ENCODE results near the gene C1QL2.

The C1QL2 gene

DNA sequence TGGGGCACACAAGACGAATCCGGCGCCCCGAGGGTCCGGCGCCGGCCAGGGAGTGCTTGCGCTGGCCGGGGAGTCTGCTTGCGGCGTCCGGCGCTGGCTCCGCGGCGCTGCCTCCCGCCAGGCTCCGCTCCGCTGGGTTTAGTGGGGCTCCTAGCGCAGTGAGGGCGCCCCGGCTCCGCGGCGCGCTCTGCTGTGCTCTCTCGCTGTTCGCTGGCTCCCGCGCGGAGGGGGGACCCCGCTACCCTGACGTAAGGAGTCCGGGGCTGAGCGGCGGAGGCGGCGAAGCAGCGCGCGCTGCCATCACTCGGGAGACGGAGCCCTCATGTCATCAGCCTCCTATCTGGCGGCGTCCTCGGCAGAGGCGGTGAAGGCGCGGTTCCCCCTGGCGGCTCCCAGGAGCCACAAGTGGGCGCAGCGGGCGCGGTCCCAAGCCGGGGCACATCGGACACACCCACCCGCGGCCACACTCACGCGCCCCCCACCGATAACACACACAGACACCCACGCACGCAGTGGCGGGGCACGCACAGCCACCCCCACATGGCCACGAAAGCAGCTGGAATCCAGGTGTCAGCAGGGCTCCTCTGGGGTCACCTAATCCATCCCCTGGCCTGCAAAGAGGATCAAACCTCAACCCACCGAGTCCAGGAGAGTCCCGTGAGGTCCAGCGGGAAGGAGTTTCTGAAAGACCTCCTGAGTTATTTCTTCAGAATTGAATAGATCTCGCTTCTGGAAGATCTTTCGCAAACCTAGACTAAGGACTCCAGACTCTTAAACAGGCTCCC, at the start of gene C1QL2:
TSS of gene C1QL2 (minus strand) at position 189 of the 785 bp plus-strand sequence. CDS start 482 bp downstream, outside the sequence.
- no peak for FAIRE-seq
- no peak for DNase-seq (ENCODE audit: insufficient read length, low spot score)

DNA sequence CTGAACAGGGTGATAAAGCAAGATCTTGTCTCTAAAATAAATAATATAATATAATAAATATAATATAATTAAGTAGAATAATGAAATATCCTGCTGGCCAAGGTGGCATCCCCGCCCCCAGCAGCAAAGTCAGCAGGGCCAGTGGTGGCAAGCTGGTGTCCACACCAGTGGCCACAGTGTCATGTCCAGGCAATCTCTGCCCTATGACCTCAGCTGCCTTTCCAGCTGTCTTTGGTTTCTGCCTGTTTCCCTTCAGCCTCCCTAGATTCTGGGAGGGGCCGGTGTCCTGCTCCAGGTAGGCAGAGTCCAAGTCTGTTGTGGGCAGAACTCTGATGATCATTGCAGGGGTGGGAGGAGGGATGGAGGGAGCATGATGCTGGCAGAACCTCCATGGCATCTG, 48.9 kb upstream of the C1QL2 start:
- no peak for DNase-seq (ENCODE audit: insufficient read length, low spot score)
- FAIRE-seq, result no peak

DNA sequence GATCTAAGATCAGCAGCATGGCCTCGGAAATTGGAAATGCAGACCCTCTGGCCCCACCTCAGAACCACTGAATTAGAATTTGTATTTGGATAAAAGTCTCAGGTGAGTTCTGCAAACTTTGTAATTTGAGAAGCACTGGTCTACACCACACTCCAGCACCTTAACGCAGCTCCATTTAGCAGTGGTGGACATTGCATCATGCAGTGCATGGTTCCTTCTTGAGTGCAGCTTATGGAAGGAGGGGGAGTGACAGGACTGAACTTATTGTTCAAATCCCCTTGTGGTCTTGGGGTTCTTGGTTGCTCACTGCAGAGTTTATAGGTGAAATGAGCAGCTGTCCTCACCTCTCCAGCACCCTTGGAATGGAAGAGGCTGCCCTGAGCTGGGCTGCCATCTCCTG, 47.6 kb upstream of the C1QL2 start:
- DNase-seq (ENCODE audit: insufficient read length, low spot score) (no peak), FAIRE-seq (no peak)

DNA sequence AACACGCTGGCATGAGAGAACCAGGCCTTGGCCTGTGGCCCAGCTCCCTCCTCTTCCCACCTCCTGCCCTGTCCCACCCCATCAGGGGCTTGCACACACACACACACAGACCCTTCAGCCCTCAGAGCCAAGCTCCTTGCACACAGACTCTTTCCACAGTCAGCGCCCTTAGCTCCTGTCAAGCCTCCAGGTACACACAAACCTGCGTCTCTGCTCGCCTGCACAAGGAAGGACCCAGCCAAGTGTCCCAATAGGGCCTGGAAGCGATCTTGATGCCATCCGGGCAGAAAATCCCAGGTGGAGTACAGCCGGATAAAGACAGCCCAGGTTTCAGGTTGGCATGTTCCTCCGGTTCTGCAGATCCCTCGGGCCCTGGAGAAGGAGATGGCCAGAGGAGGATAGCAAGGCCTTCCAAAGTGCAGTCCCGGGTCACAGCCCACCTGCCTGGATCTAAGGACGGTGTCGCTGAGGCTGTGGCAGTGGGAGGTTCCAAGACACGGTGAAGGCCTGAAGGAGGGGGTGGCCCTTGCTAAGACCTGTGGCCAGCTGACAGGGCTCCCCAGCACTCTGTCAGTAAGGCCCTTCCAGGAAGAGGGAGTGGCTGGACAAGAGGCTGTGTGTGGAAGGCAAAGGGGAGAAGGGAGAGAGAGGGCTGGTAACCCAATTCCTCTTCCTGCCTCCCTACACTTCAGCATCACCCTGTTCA, 46.6 kb upstream of the C1QL2 start:
- FAIRE-seq, result no peak
- DNase-seq (ENCODE audit: insufficient read length, low spot score), result no peak

DNA sequence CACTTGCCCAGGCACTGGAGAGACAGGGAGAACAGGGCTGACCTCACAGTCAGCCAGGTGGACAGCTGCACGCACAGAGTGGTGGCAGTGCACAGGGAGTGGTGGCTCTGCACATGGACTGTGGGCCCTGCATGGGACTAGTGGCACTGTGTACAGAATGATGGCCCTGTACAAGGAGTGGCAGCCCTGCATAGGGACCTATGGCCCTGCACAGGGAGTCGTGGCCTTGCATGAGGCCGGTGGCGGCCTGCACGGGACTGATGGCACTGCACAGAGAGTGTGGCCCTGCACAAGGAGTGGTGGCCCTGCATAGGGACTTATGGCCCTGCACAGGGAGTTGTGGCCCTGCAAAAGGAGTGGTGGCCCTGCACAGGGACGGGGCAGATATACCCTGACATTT, 46.0 kb upstream of the C1QL2 start:
- FAIRE-seq (no peak), DNase-seq (ENCODE audit: insufficient read length, low spot score) (no peak)

DNA sequence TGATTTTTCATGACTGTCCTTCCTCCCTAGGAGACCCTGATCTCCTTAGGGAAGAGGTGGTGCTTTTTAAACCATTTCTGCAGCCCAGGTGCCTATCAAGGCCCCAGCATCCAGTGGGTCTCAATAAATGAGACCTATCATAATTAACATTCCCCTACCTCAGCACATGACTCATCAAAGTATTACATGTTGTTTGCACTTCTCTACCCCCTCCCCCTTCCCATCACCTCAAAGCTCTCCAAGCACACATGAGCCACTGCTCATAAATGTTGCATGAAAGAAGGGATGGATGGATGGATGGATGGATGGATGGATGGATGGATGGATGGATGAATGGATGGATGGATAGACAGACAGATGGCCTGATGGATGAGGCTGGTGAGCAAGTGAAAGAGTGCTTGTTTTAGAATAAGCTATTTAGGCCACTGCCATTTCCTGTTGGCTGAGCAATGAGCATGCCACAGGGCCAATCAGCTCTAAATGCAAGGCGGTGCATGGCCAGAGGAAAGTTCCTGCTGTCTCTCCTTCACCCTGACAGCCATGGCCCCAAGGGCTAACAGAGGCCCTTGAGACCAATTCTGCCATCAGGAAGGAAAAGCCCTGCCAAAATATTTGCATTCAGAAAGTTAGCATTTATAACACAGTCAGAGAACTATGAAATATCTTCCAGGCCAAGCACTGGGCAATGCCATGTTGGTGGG, 44.2 kb upstream of the C1QL2 start:
- no peak for DNase-seq (ENCODE audit: insufficient read length, low spot score)
- no peak for FAIRE-seq

DNA sequence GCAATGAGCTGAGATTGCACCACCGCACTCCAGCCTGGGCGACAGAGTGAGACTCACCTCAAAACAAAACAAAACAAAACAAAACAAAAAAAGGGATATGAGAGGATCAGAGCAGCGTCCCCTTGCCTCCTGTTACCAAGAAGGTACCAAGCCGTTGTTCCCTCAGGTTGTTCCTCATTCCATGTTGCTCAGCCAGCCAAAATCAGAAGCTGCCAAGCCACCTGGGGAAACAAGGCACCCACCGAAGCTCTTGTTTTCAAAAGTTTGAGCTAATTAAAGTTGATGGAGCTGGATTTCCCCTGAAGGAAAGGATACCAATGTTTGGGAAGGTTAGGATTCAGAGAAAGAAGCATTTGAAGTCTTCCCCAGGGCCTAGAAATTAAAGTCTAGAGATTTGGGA, 43.3 kb upstream of the C1QL2 start:
- DNase-seq (ENCODE audit: insufficient read length, low spot score), result no peak
- no peak for FAIRE-seq

DNA sequence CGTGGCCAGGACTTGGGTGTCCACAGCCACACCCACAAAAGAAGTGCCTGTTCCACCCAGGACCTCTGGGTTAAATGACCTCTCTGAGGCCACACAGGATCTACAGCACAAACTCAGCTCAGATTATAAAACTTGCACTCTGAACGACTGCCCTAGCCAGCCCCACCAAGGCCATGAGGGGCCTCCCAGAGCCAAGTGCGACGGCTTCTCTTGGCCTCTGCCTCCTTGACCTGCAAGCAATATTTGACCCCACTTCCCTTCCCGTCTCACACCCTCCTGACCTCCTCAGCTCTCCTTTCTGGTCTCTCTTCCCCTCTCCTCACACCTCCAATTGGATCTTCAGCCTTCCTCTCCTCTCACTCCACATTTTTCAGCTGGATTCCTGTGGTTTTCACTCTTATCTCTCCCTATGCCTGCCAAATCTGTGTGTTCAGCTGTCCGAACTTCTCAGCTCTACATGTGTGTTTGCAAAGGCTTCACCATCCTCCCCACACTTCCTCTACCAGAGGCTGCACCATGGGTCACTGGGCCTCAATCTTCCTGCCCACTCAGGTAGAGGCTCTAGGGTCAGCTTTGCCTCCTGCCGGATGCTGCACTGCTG, 39.8 kb upstream of the C1QL2 start:
- FAIRE-seq (no peak), DNase-seq (ENCODE audit: insufficient read length, low spot score) (no peak)

DNA sequence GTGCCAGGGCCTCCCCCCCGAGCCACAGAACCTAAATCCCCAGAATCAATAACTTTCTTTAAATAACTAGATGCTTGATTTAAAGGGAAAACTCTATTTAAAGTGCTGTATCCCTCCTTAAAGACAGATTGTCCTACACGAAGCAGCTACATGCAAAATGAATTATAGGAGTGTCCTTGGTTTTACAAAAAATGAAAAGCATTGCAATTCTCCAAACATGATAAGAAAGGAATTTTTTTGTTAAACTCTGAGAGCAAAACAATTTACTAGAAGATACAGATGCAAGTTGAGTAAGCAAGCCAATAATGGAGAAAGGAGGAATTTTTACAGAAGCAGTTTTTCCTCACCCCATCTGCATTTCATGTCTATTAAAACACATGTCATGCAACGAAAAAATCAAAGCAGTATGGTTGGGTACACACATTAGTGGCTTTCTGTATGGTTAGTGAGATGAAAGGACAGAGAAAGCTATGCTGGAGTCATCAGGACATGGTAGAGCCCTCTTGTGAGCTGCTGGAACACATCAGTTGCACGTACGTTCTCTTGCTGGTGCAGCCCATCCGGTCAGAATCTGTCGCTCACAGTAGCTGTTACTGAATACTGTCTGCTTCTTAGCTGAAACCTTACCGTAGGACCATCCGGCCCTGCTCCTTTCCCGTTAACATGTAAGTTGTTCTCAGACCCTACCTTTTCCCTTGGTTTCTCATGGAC, 39.1 kb upstream of the C1QL2 start:
- DNase-seq (ENCODE audit: insufficient read length, low spot score) (no peak), FAIRE-seq (no peak)

DNA sequence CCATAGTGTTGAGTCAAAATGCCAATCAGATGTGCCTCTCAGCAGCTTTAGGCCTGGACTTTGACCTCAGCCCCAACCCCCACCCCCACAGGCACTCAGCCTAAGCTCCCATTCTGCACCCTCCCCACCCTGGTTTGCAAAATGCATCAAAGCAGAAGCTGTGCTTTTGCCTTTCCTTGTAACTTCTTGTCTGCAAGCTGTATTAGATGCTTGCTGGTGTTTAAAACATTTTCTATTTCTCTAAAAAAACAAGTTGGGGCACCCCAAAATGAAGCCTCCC, 38.5 kb upstream of the C1QL2 start:
- DNase-seq (ENCODE audit: insufficient read length, low spot score) (no peak), FAIRE-seq (no peak)

DNA sequence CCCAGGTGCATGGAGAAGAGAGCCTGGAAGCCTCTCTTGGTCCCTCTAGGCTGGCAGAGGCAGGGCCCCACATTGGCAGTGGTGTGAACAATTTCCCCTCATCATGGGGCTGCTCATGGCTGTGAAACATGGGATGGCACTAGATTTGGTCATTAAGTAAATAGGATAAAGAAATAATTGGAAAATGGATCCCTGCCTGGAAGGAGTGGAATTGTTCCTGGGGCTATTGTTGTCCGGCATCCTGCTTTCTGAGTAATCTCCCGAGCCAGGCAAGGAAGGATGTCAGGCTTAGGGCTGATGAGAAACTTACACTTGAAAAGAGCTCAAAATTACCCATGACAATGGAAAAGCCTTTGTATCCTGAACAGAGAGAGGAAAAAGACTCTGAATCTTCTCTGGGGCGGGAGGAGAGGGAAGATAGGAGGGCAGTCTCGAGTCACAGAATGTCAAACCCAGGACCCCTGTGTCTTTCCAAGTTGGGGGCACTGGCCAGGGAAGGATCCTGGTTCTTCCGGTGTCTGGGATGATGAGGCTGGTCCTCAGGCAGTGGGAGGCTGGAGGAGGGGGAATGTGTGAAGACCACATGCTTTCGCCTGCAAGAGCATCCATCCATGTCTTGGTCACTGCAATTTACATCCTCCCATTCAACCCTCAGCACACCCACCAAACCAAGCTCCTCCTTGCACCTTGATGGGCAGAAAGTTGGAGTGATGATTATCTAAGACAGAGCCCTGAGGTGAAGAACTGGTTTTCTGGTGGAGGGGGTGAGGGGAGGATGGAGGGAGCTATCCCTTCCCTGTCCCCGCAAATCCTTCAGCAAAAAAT, 38.0 kb upstream of the C1QL2 start:
- no peak for FAIRE-seq
- no peak for DNase-seq (ENCODE audit: insufficient read length, low spot score)

DNA sequence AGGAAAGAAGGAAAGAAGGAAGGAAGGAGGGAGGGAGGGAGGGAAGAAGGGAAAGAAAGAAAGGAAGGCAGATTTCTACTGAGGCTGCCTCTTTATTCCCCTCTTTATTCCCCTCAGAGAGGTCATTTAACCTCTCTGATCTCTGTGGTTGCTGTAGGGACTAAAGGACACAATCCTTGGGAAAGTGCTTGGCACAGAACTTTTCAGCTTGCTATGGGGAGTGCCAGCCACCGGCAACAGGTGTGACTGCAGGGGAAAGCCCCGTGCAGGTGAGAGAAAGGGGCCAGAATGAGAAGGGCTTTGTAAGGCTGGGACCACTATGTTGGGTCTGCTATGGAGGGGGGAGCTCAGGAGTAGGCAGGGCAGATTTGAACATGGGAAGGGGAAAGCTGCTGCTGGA, 37.3 kb upstream of the C1QL2 start:
- no peak for DNase-seq (ENCODE audit: insufficient read length, low spot score)
- no peak for FAIRE-seq

DNA sequence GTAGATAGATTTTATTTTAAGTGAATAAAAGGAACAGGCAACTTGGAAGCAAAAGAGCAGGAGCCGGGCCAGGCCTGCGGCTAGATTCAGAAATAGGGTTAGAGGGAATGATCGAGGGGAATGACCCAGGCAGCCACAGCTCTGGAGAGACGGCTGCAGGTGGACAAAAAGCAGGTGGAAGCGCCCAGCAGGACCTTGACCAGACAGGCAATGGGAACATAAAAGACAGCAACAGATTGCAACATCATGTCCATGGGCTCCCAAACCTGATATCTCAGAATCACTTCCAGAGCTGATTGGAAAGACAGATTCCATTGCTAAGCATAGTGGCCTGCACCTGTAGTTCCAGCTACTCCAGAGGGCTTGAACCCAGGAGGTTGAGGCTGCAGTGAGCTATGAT, 36.5 kb upstream of the C1QL2 start:
- no peak for FAIRE-seq
- no peak for DNase-seq (ENCODE audit: insufficient read length, low spot score)

DNA sequence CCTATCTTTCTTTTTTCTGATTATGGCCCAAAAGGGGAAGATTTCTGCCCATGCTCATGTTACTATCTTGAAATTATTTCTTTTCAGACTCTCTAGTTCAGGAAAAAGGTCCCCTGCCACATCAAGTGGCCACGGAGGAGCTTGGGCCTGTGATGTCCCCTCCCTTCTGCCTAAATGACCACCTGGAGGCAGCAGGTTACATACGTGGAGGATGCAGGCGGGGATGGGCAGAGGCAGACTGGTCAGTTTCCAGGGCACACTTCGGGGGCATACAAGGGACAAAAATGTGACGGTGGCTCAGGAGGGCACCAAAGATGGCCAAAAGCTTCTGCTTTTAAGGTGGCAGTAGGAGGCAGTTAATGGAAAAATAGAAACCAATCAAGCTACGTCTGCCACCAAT, 34.3 kb upstream of the C1QL2 start:
- FAIRE-seq, result no peak
- no peak for DNase-seq (ENCODE audit: insufficient read length, low spot score)

DNA sequence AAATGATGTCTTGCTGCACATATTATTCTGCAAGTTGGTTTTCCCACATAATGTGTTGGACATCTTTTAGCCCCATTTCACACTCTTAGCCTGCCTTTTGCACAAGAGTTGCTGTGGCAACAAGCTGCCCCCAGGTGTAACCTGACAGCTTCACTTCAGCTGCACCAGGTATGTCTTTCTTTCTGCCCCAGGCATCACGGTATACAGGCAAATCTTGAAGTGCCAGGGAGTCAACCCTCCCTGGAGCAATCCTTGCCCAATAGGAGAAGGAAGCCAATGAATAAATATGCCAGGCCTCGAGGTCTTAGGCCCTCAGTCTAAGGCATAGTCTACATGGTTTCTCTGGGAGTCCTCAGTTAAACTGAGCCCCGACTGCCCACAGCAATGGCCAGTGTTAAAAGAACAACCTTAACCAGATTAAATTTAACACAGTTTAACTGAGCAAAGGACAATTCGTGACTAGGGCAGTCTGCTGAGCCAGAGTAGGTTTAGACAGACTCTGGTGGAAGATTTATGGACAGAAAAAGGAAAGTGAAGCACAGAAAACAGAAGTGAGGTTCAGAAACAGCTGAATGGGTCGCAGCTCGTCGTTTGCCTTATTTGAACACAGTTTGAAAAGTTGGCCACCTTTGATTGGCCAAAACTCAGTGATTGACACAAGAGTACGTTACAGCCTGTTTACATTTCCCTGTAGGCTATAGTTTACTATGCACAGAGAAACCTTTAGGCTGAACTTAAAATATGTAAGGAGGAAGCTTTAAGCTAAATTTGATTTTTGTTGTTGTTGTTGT, 32.0 kb upstream of the C1QL2 start:
- DNase-seq (ENCODE audit: insufficient read length, low spot score), result no peak
- FAIRE-seq, result no peak

DNA sequence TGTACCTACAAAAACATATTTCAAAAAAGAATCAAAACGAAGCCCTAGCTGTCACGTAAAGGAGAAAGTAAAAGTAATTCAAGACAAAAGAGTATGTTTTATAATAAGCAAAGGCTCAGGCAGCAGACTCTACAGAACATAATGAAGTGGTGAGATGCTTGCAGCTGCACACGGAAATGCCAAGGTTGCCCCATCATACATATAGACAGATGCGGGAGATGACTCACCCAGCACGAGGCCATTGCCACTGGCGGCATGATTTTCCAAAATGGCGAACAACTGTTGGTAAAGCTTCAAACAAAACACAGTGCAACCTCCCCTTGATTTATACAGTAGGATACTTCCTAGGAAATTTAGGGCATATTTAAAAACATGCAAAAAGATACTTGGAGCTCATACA, 26.0 kb upstream of the C1QL2 start:
- FAIRE-seq (no peak), DNase-seq (ENCODE audit: insufficient read length, low spot score) (no peak)

DNA sequence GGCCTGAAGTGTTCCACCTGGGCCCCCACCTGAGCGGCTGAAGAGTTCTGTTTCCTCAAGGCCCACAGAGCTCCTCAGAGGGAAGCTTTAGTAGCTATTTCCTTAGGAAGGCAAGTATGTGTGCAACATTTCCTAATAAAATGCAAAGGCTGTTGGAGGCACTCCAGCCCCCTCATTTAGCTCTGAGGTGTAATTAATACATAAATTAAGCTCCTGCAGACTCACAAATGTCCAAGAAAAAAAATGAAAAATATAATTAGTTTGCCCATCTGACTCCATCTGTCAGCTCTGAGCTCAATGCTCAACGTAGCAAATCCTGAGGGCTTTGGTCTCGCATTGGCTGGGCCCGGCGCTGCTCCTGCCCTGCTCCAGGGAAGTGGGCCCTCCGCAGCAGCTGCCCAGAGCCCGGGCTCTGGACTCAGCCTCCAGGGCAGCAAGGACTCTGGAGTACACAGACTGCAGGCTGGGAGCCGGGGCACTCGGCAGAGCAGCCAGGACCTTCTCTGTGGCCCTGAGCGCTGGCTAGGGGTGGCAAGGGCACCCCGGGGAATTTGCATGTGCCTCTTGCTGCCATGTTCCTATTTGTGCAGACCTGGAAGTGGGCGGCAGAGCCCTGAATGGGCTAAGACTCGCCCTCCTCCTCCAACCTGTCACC, 23.4 kb upstream of the C1QL2 start:
- no peak for DNase-seq (ENCODE audit: insufficient read length, low spot score)
- no peak for FAIRE-seq

DNA sequence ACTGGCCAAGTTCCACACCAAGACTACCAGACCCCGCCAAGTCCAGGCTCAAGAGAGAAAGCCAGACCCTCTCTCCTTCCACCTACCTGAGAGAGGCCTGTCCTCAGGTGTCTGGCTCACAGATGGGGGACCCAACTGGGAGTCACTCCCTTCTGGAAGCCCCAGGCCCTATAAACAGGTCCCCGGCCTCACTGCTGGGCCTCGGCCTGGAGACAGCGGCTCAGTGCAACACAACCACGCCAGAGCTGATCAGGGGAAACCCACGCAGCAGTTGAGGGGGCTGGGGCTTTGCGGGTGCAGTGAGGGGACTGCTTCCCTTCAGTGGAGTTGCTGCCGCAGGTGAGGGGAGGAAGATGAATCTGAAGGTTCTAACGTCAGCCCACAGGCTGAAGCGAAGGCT, 22.8 kb upstream of the C1QL2 start:
- DNase-seq (ENCODE audit: insufficient read length, low spot score) (no peak), FAIRE-seq (no peak)

DNA sequence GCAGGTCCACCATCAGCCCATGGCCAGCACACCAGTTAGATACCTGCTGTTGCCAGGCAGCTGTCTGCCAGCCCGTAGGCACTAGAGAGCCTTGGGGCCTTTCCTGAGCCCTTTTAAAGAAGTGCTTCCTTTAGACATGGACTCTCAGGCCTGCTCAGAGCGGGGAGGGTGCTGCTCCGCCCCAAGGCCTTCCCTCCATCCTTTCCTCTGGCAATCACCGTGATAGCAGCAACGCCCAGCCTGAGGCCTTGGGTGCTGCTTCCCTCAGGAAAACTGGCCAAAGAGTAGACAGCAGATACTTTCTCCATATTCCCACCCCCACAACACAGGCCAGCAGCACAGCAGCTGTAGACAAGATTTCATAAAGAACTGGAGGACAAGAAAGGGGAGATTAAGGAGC, 22.3 kb upstream of the C1QL2 start:
- FAIRE-seq (no peak), DNase-seq (ENCODE audit: insufficient read length, low spot score) (no peak)
